Activated CD4-positive, alpha-beta memory T cell treated with anti-CD3 and anti-CD28 coated beads, Interleukin-2, amount 10 ng/mL, durations not matched to agents 7 days and 5 days (primary cell): ENCODE data around the gene MERTK. TPM values are rescaled to one million over a fixed set of nuclear protein-coding genes. Genes with fewer than 3 reads are reported as not detected.

Experiments
- CTCF ChIA-PET: fragments of 350-600 bp; sonication (Branson Sonifier 250); formaldehyde crosslinking; loops from one replicate; lab custom pipeline; 2021; ENCODE audit warnings: antibody characterized with exemption, inconsistent platforms; lab: Charles Lee
- POLR2A ChIA-PET: fragments of 350-600 bp; sonication (Branson Sonifier 250); formaldehyde crosslinking; loops from one replicate; lab custom pipeline; 2021; ENCODE audit warnings: antibody characterized with exemption; lab: Charles Lee
- DNase-seq: peaks from one replicate; pipeline ENCODE4 v3.0.0-alpha.2; 2020
- H3K27ac Mint-ChIP-seq: one replicate; pipeline ENCODE4 v1.8.0; 2021; ENCODE audit warnings: mild to moderate bottlenecking, mixed read lengths
- H3K27me3 Mint-ChIP-seq: one replicate; pipeline ENCODE4 v1.8.0; 2021; ENCODE audit warnings: mixed read lengths
- H3K36me3 Mint-ChIP-seq: one replicate; pipeline ENCODE4 v1.8.0; 2021; ENCODE audit warnings: low read depth, mixed read lengths
- H3K4me1 Mint-ChIP-seq: one replicate; pipeline ENCODE4 v1.8.0; 2021; ENCODE audit warnings: mixed read lengths
- H3K4me3 Mint-ChIP-seq: one replicate; pipeline ENCODE4 v1.8.0; 2021; ENCODE audit warnings: mild to moderate bottlenecking, mixed read lengths
- H3K9me3 Mint-ChIP-seq: one replicate; pipeline ENCODE4 v1.8.0; 2021; ENCODE audit warnings: mixed read lengths
- total RNA-seq, 2 experiments: library from RNA; stranded (reverse); gene quantifications; one replicate each; pipeline ENCODE4 v1.2.3, GENCODE V29; 2021

MERTK gene
- total RNA-seq, 2 experiments from 2014 or later: 0.20 to 0.35 TPM

- no peak overlapping the region for H3K27ac Mint-ChIP-seq
- POLR2A ChIA-PET: no interaction called here
- peaks cover 23% of the 10 kb centered on the region for H3K27me3 Mint-ChIP-seq
- peaks cover 9% of the 10 kb centered on the region for H3K4me1 Mint-ChIP-seq
- H3K36me3 Mint-ChIP-seq: peaks cover 5% of the 10 kb centered on the region
- H3K9me3 Mint-ChIP-seq: peaks cover 10% of the 10 kb centered on the region
- no peak for DNase-seq
- CTCF ChIA-PET: no interaction called here
- H3K4me3 Mint-ChIP-seq: no peak overlapping the region
Observed at GRCh38 chr2:111975819-111976218, 77.4 kb downstream of the MERTK start.

DNA sequence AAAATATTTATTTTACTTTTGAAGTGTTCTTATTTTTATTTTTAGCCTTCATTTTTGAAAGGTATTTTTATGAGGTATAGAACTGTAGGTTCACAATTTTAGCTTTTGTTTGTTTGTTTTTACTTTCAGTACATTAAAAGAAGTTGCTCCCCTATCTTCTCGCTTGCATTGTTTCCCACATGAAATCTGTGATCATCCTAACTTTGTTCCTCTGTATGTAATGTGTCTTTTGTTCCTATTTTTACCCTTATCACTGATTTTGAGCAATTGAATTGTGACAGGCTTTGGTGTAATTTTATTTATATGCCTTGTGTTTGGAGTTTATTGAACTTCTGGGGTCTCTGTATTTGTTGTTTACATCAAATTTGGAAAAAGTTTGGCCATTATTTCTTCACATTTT, 78.8 kb downstream of the MERTK start:
- peaks cover 5% of the 10 kb centered on the region for H3K36me3 Mint-ChIP-seq
- H3K27ac Mint-ChIP-seq: no peak overlapping the region
- POLR2A ChIA-PET: no interaction called here
- no peak for DNase-seq
- no peak overlapping the region for H3K4me3 Mint-ChIP-seq
- CTCF ChIA-PET: no interaction called here
- H3K4me1 Mint-ChIP-seq: peaks cover 9% of the 10 kb centered on the region
- H3K27me3 Mint-ChIP-seq: peaks cover 12% of the 10 kb centered on the region
- peaks cover 10% of the 10 kb centered on the region for H3K9me3 Mint-ChIP-seq

DNA sequence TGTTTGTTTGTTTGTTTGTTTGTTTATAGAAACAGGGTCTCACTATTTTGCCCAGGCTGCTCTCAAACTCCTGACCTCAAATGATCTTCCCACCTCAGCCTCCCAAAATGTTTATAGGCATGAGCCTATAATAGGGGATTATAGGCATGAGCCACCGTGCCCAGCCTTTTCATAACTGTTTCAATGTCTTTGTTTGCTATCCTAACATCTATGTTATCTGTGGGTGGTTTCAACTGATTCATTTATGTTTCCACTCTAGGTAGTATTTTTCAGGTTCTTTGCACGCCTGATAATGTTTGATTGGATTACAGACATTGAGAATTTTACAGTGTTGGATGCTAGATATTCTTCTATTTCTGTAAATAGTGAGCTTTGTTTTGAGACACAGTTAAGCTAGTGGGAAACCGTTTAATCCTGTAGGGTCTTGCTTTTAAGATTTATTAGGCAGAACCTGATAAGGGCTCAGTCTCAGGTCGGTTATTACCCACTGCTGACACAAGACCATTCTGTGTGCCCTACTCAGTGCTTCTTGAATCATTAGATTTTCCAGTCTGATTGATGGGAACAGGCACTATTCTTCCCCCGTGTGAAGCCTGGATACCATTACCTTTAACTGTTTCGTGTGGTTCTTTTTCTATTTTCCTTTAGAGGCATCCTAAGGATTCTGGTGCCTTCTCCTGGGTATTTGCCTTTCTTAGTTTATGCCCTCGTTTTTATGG, 80.2 kb downstream of the MERTK start:
- POLR2A ChIA-PET: no interaction called here
- Mint-ChIP-seq H3K27ac (no peak overlapping the region), H3K4me1 (peaks cover 14% of the 10 kb centered on the region), H3K36me3 (peaks cover 5% of the 10 kb centered on the region), H3K27me3 (peaks cover 9% of the 10 kb centered on the region), H3K9me3 (peaks cover 10% of the 10 kb centered on the region), H3K4me3 (no peak overlapping the region)
- no peak for DNase-seq
- CTCF ChIA-PET: interaction anchor here (1.1 kb wide), 1 partner anchor 17 kb away, joined by 3 read pairs; no protein-coding TSS in a partner anchor

DNA sequence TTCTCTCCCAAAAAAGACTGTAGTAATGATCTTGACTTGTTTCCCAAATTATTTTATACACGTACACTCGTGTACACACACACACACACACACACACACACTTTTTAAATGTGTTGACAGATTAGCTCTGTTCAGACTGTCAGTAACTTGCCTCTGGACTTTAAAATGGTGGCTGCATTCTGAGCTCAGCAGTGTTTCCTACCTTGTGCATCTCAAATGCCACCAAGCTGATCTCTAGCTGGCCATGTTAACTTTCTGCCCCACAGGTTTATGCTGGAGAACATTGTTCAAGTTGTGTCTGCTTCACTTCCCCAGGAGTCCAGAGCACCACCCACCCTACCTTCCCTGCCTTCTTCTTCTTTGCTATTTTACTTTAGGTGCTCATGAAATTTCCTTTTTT, 83.3 kb downstream of the MERTK start:
- H3K9me3 Mint-ChIP-seq: peaks cover 10% of the 10 kb centered on the region

GRCh38 chr2:111982822-111983221, 84.4 kb downstream of the MERTK start:
- ChIA-PET POLR2A (no interaction called here), CTCF (no interaction called here)
- H3K4me3 Mint-ChIP-seq: no peak overlapping the region
- peak; percentile 17 for DNase-seq
- H3K36me3 Mint-ChIP-seq: no peaks in the 10 kb centered on the region
- H3K27ac Mint-ChIP-seq: no peak overlapping the region
- peaks cover 4% of the 10 kb centered on the region for H3K9me3 Mint-ChIP-seq
- peaks cover 24% of the 10 kb centered on the region for H3K4me1 Mint-ChIP-seq
- peaks cover 9% of the 10 kb centered on the region for H3K27me3 Mint-ChIP-seq

More for the DNA sequence above, 83.3 kb downstream of the MERTK start:
- Mint-ChIP-seq H3K4me1 (peaks cover 24% of the 10 kb centered on the region), H3K36me3 (peaks cover 5% of the 10 kb centered on the region), H3K27ac (no peak overlapping the region), H3K27me3 (peaks cover 9% of the 10 kb centered on the region), H3K4me3 (no peak overlapping the region)
- ChIA-PET POLR2A (no interaction called here), CTCF (no interaction called here)
- no peak for DNase-seq

GRCh38 chr2:111983478-111984212, 85.2 kb downstream of the MERTK start:
- CTCF ChIA-PET: no interaction called here
- Mint-ChIP-seq H3K27ac (no peak overlapping the region), H3K27me3 (peaks cover 6% of the 10 kb centered on the region)

GRCh38 chr2:111984213-111984604, 85.8 kb downstream of the MERTK start:
- H3K36me3 Mint-ChIP-seq: no peaks in the 10 kb centered on the region
- H3K4me1 Mint-ChIP-seq: peaks cover 24% of the 10 kb centered on the region
- H3K27me3 Mint-ChIP-seq: peaks cover 6% of the 10 kb centered on the region
- H3K4me3 Mint-ChIP-seq: no peak overlapping the region
- no peak for DNase-seq
- H3K9me3 Mint-ChIP-seq: no peaks in the 10 kb centered on the region
- ChIA-PET POLR2A (no interaction called here), CTCF (no interaction called here)
- H3K27ac Mint-ChIP-seq: no peak overlapping the region

More at GRCh38 chr2:111983478-111984212, 85.2 kb downstream of the MERTK start:
- Mint-ChIP-seq H3K9me3 (no peaks in the 10 kb centered on the region), H3K4me1 (peaks cover 24% of the 10 kb centered on the region), H3K4me3 (no peak overlapping the region), H3K36me3 (no peaks in the 10 kb centered on the region)
- POLR2A ChIA-PET: no interaction called here
- DNase-seq: no peak

- H3K4me3 Mint-ChIP-seq: no peak overlapping the region
- CTCF ChIA-PET: no interaction called here
- H3K4me1 Mint-ChIP-seq: peaks cover 24% of the 10 kb centered on the region
- DNase-seq: no peak
- H3K27me3 Mint-ChIP-seq: no peaks in the 10 kb centered on the region
- no peaks in the 10 kb centered on the region for H3K36me3 Mint-ChIP-seq
- POLR2A ChIA-PET: no interaction called here
- H3K27ac Mint-ChIP-seq: no peak overlapping the region
- no peaks in the 10 kb centered on the region for H3K9me3 Mint-ChIP-seq
Observed at GRCh38 chr2:111985514-111985913, 87.1 kb downstream of the MERTK start.

DNA sequence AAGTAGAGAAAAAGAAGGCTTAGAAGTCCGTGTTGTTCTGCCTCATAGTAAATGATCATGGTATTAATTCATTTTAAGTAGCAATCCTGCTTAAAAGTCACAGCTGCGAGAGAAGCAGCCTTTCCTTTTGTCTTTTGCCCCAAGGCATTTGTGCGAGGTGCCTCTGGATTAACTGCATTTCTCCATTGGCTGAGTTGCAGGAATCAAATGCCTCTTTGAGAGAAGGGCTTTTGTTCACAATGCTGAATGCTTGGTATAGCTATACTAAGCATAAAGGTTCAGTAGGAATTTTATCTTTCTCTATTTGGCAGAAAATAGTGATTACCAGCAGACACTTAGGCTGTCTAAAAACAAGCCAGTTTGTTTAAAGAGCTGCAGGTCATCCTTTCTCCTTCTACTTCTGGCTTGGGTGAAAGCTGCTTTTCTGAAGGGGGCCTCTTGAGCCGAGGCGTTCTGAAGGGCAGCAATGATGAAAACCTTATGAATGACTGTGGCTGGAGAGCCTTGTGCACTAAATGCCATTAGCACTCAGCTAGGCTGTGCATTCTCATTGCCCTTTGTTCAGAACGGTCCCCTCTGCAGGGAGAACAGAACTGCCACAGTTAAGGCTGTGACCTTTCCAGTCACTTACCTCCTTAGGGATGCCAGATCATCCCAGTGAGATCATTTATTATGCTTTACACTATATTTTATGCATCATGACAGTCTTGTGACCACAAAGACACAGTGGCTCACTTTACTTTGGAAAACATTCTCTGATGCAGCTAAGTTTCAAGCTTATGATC, 87.9 kb downstream of the MERTK start:
- no peak for DNase-seq
- Mint-ChIP-seq H3K9me3 (no peaks in the 10 kb centered on the region), H3K4me1 (peaks cover 24% of the 10 kb centered on the region), H3K4me3 (no peak overlapping the region), H3K27ac (no peak overlapping the region), H3K27me3 (no peaks in the 10 kb centered on the region), H3K36me3 (no peaks in the 10 kb centered on the region)
- CTCF ChIA-PET: no interaction called here
- POLR2A ChIA-PET: no interaction called here

DNA sequence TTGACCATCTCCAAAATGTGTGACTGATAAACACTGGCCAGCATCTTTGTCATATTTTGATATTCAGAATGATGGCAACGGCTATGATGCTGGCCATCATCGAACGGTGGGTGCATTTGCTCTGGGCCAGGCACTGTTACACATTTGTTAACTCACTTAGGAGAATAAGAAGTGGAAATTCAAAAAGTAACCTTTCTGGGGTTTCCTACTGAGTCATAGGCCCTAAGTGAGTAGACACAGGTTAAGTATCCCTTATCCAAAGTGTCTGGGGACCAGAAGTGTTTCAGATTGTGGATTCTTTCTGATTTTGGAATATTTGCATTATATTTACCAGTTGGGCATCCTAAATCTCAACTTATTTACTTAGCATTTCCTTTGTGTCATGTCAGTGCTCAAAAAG, 92.0 kb downstream of the MERTK start:
- ChIA-PET CTCF (no interaction called here), POLR2A (no interaction called here)
- Mint-ChIP-seq H3K27me3 (peaks cover 5% of the 10 kb centered on the region), H3K36me3 (no peaks in the 10 kb centered on the region), H3K9me3 (no peaks in the 10 kb centered on the region), H3K4me1 (no peaks in the 10 kb centered on the region), H3K4me3 (no peak overlapping the region), H3K27ac (no peak overlapping the region)
- DNase-seq: no peak

GRCh38 chr2:111990856-111991255, 92.4 kb downstream of the MERTK start:
- H3K9me3 Mint-ChIP-seq: no peaks in the 10 kb centered on the region
- peaks cover 5% of the 10 kb centered on the region for H3K27me3 Mint-ChIP-seq
- no peaks in the 10 kb centered on the region for H3K4me1 Mint-ChIP-seq
- H3K36me3 Mint-ChIP-seq: no peaks in the 10 kb centered on the region
- no peak overlapping the region for H3K4me3 Mint-ChIP-seq
- H3K27ac Mint-ChIP-seq: no peak overlapping the region
- CTCF ChIA-PET: no interaction called here
- POLR2A ChIA-PET: no interaction called here
- no peak for DNase-seq

DNA sequence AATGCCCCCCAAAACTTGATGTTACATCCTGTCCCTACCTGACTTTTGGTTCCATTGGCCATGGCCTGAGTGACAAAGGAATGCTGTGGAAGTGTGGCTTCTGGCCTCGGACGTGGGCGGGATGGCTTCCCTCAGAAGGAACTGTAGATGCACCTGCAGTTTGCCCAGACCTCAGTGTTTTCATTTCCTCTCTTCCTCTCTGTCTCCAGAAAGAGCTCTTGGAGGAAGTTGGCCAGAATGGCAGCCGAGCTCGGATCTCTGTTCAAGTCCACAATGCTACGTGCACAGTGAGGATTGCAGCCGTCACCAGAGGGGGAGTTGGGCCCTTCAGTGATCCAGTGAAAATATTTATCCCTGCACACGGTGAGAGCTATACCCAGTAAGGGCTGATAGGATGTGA, 95.6 kb downstream of the MERTK start:
- Mint-ChIP-seq H3K9me3 (no peaks in the 10 kb centered on the region), H3K4me3 (no peak overlapping the region), H3K27me3 (peaks cover 5% of the 10 kb centered on the region), H3K27ac (no peak overlapping the region), H3K4me1 (no peaks in the 10 kb centered on the region), H3K36me3 (no peaks in the 10 kb centered on the region)
- CTCF ChIA-PET: no interaction called here
- POLR2A ChIA-PET: no interaction called here
- no peak for DNase-seq

GRCh38 chr2:111995148-111995547, 96.7 kb downstream of the MERTK start:
- H3K36me3 Mint-ChIP-seq: no peaks in the 10 kb centered on the region
- no peaks in the 10 kb centered on the region for H3K9me3 Mint-ChIP-seq
- ChIA-PET POLR2A (no interaction called here), CTCF (no interaction called here)
- no peak overlapping the region for H3K27ac Mint-ChIP-seq
- no peaks in the 10 kb centered on the region for H3K4me1 Mint-ChIP-seq
- H3K4me3 Mint-ChIP-seq: no peak overlapping the region
- no peak for DNase-seq
- peaks cover 5% of the 10 kb centered on the region for H3K27me3 Mint-ChIP-seq
